Psoas muscle (tissue), 8 donors: ENCODE data around the gene AGTRAP. TPM values are rescaled to one million over a fixed set of nuclear protein-coding genes. Genes with fewer than 3 reads are reported as not detected.

Experiments
- ATAC-seq, 4 donors: fragments of 200-7000 bp; cut with Tn5 transposase; one replicate each; pipeline ENCODE4 v1.9.1; 2020; ENCODE audit warnings: moderate library complexity in 3 of 4, mild to moderate bottlenecking in 2 of 4
- DNase-seq, 2 donors: peaks; one replicate each; pipeline ENCODE4 v3.0.0-alpha.2; 2020
- H3K27ac ChIP-seq: fragments of 200-600 bp; one replicate; pipeline ENCODE4 v1.8.0; 2022
- H3K27me3 ChIP-seq, 3 donors: fragments of 200-600 bp in 1 of 3; one replicate each; pipeline versions ENCODE4 v1.6.1 to v1.8.0; 2013 to 2022; ENCODE audit warnings: low read length in 2 of 3, mild to moderate bottlenecking in 2 of 3, moderate library complexity in 1 of 3; ENCODE audit not compliant: insufficient read depth in 3 of 3
- H3K36me3 ChIP-seq, 2 donors: fragments of 200-600 bp in 1 of 2; one replicate each; pipeline versions ENCODE4 v1.6.1 to v1.8.0; 2013 to 2022; ENCODE audit warnings: low read depth in 1 of 2, mild to moderate bottlenecking in 1 of 2, moderate library complexity in 1 of 2; ENCODE audit not compliant: insufficient read depth in 1 of 2
- H3K4me1 ChIP-seq: fragments of 200-600 bp; one replicate; pipeline ENCODE4 v1.8.0; 2022
- H3K4me3 ChIP-seq: fragments of 200-600 bp; one replicate; pipeline ENCODE4 v1.8.0; 2022; ENCODE audit warnings: mild to moderate bottlenecking
- H3K9me3 ChIP-seq: fragments of 200-600 bp; one replicate; pipeline ENCODE4 v1.8.0; 2022
- WGBS, 3 donors: extraction: QIAGEN DNeasy Blood & Tissue Kit; methylation state at CpG; one replicate each; pipeline versions ENCODE4 v1.1.6 to v1.1.7; 2013; 5-methylcytosine and 5-hydroxymethylcytosine counted together
- intact Hi-C, 2 donors: fragments of 100-400 bp; cut with DNase I; formaldehyde crosslinking; loops; one replicate each; pipeline versions ENCODE4 v1.11.0 to v1.14.2; 2022
- polyA plus RNA-seq, 3 donors: library from polyadenylated mRNA; stranded (reverse); fragments of 200-250 nt; gene quantifications; one replicate each; pipeline ENCODE4 v1.2.3, GENCODE V29; 2013
- total RNA-seq, 4 donors: library from RNA; stranded (reverse); fragmentation: NEBNext Ultra II Directional in 2 of 4; extraction: Animal tissue kit (Norgen Biotek cat#: 25700) in 2 of 4; gene quantifications; one replicate each; pipeline versions ENCODE4 v1.2.1 to v1.2.4, GENCODE V29; 2021 to 2023
- TF ChIP-seq, protein P1 (sequence below): fragments of 200-600 bp; IDR thresholded peaks from one replicate; pipeline ENCODE4 v1.8.0; 2022; ENCODE audit warnings: antibody characterized with exemption
- donor health status: healthy with polysubstance abuse.
- donor health status: DM: no; HTN: no; CAD: no; lungs with moderate emphysema.
- donor health status: Bipolar disorder and iron deficiency.
- donor health status: healthy.
- donor health status: DM: yes; HTN: yes; CAD: no.
- donor health status: DM: no; HTN: no; CAD: no.
- donor health status: DM: no; HTN: no; CAD: no.
- donor health status: DM: yes; HTN: yes; CAD: no.

The AGTRAP gene
- total and polyA plus RNA-seq, 7 donors, result 28.5 to 179 (median 43.2) TPM

DNA sequence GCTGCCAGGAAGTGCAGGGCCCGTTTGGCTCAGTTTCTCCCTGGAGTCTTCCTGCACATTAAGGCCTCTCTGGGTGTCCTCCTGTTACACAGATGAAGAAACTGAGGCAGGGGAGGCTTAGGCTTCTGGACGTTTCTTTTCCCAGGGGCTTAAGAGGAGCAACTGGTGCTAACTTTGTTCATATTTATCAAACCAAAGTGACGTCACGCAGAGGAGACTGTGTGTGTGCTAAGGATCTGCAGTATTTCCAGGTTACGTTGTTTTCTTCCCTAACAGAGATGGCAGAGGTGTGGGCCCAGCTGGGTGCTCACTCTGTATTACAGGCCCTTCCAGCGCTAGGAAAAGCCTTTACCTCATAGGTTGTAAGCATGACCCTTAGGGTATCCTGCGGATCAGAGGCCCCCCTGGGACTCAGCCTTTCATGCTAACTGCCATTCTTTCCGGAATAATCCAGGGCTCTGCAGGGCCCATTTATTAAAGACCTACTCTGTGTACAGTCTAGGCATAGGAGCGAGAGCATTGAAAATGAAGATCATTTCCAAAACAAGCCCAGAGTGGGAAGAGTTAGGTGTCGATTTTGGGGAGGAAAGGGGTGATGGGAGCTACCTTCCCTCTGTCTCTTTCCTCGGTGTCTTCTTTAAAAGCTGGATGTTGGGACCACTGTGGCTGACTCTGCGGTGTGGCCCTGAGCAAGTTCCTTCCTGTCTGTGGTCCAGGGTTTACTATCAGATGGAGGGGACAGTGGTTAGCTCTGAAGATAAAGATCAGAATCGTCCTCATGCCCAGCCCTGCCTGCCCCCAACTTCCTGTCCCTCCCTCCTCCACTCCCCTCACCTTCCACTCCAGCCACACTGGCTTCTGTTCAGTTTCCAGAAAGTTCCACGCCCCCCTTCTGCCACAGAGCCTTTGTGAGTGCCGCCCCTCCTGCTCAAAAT, 4.6 kb downstream of the AGTRAP start:
- Histone ChIP-seq H3K4me3 (no peak overlapping the region), H3K9me3 (no peaks in the 10 kb centered on the region), H3K4me1 (peaks cover 17% of the 10 kb centered on the region), H3K27ac (no peak overlapping the region), H3K36me3 (peaks cover 0 to 8% of the 10 kb centered on the region in 2 donors), H3K27me3 (no peaks in the 10 kb centered on the region)
- TF ChIP-seq, protein P1, sequence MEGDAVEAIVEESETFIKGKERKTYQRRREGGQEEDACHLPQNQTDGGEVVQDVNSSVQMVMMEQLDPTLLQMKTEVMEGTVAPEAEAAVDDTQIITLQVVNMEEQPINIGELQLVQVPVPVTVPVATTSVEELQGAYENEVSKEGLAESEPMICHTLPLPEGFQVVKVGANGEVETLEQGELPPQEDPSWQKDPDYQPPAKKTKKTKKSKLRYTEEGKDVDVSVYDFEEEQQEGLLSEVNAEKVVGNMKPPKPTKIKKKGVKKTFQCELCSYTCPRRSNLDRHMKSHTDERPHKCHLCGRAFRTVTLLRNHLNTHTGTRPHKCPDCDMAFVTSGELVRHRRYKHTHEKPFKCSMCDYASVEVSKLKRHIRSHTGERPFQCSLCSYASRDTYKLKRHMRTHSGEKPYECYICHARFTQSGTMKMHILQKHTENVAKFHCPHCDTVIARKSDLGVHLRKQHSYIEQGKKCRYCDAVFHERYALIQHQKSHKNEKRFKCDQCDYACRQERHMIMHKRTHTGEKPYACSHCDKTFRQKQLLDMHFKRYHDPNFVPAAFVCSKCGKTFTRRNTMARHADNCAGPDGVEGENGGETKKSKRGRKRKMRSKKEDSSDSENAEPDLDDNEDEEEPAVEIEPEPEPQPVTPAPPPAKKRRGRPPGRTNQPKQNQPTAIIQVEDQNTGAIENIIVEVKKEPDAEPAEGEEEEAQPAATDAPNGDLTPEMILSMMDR, result no peak
- intact Hi-C loops, result no loop called here
- ATAC-seq (no peak), DNase-seq (no peak)
- WGBS, 3 donors, result 70 to 72% (median 71%) methylated on average over 15 of the region's 15 CpGs

DNA sequence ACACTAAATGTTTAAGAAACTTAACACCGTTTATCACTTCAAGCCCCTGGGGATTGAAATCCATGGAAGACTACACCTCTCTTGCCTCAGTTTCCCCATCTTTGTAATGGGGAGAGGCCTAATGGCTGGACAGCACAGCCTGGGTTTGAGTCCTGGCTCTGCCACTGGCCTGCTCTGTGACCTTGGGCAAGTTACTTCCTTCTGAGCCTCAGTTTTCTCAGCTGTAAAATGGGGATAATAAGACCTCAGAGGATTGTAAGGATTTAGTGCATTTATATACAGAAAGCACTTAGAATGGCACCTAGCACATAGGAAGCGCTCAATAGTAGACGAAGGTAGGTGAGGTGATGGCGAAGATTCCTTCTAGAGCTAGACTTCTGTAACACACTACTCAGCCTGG, 5.5 kb downstream of the AGTRAP start:
- H3K27ac ChIP-seq, result no peak overlapping the region
- H3K9me3 ChIP-seq, result no peaks in the 10 kb centered on the region
- TF ChIP-seq, protein P1, result no peak
- peaks cover 17% of the 10 kb centered on the region for H3K4me1 ChIP-seq
- WGBS, 3 donors, result 89 to 91% (median 91%) methylated on average over 4 of the region's 4 CpGs
- no peak for DNase-seq
- no peak for ATAC-seq
- H3K4me3 ChIP-seq, result no peak overlapping the region
- no peaks in the 10 kb centered on the region for H3K27me3 ChIP-seq
- intact Hi-C loops, result no loop called here
- peaks cover 0 to 17% of the 10 kb centered on the region in 2 donors for H3K36me3 ChIP-seq

DNA sequence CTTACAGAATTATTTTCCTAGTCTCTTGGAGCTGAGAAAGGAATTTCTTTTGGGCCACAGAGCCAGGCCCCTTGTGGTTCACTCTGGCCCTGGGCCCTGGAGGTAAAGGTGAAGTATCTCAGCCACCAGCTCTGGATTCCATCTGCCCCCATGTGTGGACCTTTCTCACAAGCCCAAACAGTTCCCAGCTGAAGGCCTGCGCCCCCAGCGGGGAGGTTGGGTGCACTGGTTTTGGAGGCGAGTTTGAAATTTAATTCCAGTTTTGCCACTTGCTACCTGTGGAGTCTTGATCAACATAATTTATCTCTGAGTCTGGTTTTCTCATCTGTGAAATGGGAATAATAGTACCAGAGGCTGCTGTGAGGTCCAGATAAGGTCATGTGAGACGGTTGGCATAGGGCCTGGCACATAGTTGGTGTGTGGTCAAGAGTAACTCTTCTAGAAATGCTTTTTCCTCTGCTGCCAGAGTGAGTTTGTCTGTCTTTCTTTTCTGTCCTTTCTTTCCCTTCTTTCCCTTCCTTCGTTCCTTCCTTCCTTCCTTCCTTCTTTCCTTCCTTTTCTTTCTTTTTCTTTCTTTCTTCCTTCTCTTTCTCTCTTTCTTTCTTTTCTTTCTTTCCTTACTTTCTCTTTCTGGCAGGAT, 6.1 kb downstream of the AGTRAP start:
- Histone ChIP-seq H3K27ac (no peak overlapping the region), H3K36me3 (peaks cover 2 to 23% of the 10 kb centered on the region in 2 donors), H3K9me3 (no peaks in the 10 kb centered on the region), H3K4me3 (no peak overlapping the region), H3K27me3 (no peaks in the 10 kb centered on the region), H3K4me1 (peaks cover 12% of the 10 kb centered on the region)
- intact Hi-C loops, result no loop called here
- WGBS, 3 donors, result 76 to 86% (median 85%) methylated on average over 5 of the region's 5 CpGs
- TF ChIP-seq, protein P1, result no peak
- DNase-seq, result no peak
- ATAC-seq, result no peak

DNA sequence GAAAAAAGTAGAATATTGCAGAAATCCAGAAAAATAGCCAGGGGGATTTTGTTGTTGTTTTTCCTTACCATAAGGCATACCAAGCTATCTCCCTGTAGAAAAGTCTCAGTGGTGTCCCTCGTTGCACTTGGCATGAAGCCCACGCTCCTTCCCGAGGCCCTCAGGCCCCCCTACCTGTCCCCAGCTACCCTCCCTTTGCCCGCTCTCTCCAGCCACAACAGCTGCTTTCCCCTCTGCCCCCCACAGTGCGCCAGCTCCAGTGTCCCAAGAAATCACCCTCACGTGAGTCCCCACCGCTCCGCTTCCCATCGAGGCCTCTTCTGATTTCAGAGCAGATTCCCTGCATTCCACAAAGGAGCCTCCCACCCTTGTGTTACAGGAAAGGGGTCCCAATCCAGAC, 8.4 kb downstream of the AGTRAP start:
- DNase-seq, result no peak
- Histone ChIP-seq H3K4me1 (no peaks in the 10 kb centered on the region), H3K9me3 (no peaks in the 10 kb centered on the region), H3K4me3 (no peak overlapping the region), H3K27ac (no peak overlapping the region), H3K27me3 (no peaks in the 10 kb centered on the region), H3K36me3 (peaks cover 3 to 45% of the 10 kb centered on the region in 2 donors)
- no peak for ATAC-seq
- intact Hi-C loops, result no loop called here
- WGBS, 3 donors, result 71 to 72% (median 71%) methylated on average over 9 of the region's 9 CpGs
- TF ChIP-seq, protein P1, result no peak
